NCI-H2227 (cell line): ENCODE data around the gene SPAG7.
"Not testable (repeated sequence)": the region's sequence is repeated elsewhere in the genome, so short reads cannot be mapped to it uniquely, and the experiment has no call there.

Source experiments
- DNase-seq: peaks from one replicate; lab custom pipeline; 2025; ENCODE audit not compliant: unreplicated experiment; lab: John Stamatoyannopoulos, UW

The SPAG7 gene

DNA sequence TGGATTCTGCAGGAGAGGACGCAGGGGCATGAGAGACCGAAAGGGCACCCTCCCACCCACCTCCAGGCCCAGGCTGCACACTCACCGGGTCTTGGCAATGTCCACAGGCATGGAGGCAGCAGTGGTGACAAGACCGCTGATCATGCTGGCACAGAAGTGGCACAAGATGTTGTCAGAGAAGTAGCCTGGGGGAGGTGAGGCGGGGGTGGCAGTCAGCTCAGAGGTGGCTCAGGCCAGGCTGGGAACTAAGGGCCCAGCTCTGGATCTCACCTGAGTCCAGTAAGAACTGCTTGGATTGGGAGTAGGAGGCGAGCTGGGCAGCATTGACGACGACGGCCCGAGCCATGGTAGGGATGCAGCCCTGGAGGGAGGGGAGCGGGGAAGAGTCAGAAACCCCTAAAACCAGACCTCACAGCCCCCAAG lies 29.5 kb downstream of the SPAG7 start:
- DNase-seq, result no peak

DNA sequence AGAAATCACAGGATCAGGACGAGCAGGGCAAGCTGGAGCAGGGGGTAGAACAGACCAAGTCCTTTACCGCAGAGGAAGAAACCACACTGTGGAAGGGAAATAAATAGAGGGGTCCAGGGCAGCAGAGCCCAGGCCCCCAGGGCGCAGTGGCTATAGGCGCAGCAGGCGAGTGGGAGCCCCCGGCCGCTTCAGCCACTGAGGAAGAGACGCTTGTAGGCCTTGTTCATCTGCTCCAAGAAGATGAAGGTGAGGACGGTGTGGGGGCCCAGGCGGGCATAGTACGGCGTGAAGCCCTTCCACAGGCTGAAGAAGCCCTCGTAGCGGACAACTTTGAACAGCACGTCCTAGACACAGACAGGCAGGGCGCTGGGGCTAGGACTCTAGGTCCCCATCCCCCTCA lies 30.1 kb downstream of the SPAG7 start:
- no peak for DNase-seq

- DNase-seq, result no peak
Measured at GRCh38 chr17:4936436-4936835, 31.2 kb downstream of the SPAG7 start.

GRCh38 chr17:4935650-4936049 lies 32.0 kb downstream of the SPAG7 start:
- no peak for DNase-seq

DNA sequence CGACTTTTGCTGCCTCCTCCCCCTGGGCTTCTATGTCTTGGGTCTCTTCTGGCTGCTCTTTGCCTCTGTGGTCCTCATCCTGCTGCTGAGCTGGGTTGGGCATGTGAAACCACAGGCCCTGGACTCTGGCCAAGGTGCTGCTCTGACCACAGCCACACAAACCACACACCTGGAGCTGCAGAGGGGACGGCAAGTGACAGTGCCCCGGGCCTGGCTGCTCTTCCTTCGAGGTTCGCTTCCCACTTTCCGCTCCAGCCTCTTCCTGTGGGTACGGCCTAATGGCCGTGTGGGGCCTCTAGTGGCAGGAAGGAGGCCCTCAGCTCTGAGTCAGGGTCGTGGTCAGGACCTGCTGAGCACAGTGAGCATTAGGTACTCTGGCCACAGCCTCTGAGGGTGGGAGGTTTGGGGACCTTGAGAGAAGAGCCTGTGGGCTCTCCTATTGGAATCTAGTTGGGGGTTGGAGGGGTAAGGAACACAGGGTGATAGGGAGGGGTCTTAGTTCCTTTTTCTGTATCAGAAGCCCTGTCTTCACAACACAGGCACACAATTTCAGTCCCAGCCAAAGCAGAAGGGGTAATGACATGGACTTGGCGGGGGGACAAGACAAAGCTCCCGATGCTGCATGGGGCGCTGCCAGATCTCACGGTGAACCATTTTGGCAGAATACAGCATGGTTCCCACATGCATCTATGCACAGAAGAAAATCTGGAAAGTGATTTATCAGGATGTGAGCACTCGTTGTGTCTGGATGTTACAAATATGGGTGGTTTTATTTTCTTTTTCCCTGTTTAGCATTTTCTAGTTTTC lies 33.2 kb downstream of the SPAG7 start:
- no peak for DNase-seq

DNA sequence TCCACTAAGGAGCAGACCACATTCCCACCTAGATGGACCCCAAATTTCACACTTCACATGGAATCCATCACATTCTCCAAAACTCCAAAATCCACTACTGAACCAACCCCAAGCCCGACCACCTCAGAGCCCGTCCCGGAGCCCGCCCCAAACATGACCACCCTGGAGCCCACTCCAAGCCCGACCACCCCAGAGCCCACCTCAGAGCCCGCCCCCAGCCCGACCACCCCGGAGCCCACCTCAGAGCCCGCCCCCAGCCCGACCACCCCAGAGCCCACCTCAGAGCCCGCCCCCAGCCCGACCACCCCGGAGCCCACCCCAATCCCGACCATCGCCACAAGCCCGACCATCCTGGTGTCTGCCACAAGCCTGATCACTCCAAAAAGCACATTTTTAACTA lies 34.0 kb downstream of the SPAG7 start:
- no peak for DNase-seq

DNA sequence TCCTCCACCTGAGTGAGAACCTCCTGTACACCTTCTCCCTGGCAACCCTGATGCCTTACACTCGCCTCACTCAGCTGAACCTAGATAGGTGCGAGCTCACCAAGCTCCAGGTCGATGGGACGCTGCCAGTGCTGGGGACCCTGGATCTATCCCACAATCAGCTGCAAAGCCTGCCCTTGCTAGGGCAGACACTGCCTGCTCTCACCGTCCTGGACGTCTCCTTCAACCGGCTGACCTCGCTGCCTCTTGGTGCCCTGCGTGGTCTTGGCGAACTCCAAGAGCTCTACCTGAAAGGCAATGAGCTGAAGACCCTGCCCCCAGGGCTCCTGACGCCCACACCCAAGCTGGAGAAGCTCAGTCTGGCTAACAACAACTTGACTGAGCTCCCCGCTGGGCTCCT lies 34.9 kb downstream of the SPAG7 start:
- DNase-seq, result no peak

GRCh38 chr17:4931963-4932362 lies 35.7 kb downstream of the SPAG7 start, which contains the start of gene GP1BA:
Gene GP1BA (plus strand): TSS chr17:4932277. CDS start chr17:4932605, 328 bp downstream.
- DNase-seq, result no peak

- DNase-seq, result no peak
Measured at GRCh38 chr17:4928881-4929280, 38.7 kb downstream of the SPAG7 start.

DNA sequence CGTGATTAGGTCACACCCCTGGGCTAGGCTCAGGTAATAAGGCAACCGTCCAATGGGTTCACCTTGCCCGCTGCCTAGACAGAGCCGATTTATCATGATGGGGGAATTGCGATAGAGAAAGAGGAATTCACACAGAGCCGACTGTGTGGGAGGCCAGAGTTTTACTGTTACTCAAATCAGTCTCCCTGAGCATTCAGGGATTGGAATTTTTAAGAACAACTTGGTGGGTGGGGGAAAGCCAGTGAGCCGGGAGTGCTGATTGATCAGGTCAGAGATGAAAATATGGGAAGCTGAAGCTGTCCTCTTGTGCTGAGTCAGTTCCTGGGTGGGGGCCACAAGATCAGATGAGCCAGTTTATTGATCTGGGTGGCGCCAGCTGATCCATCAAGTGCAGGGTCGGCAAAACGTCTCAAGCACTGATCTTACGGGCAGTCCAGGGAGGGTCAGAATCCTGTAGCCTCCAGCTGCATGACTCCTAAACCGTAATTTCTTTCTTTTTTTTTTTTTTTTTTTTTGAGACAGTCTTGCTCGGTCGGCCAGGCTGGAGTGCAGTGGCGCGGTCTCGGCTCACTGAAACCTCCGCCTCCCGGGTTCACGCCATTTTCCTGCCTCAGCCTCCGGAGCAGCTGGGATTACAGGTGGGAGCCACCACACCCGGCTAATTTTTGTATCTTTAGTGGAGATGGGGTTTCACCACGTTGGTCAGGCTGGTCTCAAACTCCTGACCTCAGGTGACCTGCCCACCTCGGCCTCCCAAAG lies 40.9 kb downstream of the SPAG7 start:
- DNase-seq, result not testable (repeated sequence)

GRCh38 chr17:4921320-4921719 lies 46.3 kb downstream of the SPAG7 start:
- DNase-seq, result no peak

DNA sequence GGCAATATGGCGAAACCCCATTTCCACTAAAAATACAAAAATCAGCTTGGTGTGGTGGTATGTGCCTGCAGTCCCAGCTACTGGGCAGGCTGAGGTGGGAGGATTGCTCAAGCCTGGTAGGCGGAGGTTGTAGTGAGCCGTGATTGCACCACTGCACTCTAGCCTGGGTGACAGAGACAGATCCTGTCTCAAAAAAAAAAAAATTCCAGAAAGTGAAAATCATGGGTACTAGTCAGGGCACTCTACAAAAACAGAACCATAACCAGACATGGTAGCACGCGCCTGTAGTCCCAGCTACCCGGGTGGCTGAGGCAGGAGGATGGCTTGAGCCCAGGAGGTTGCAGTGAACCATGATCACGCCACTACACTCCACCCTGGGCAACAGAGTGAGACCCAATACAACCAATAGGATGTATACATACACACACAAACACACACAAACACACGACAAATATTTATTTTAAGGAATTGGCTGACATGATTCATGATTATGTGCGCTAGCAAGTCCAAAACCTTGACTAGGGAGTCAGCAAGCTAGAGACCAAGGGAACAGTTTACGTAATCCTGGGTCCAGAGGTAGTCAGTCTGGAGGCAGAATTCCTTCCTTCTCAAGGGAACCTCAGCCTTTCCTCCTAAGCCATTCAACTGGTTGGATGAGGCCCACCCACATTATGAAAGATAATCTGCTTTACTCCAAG lies 47.1 kb downstream of the SPAG7 start:
- no peak for DNase-seq

DNA sequence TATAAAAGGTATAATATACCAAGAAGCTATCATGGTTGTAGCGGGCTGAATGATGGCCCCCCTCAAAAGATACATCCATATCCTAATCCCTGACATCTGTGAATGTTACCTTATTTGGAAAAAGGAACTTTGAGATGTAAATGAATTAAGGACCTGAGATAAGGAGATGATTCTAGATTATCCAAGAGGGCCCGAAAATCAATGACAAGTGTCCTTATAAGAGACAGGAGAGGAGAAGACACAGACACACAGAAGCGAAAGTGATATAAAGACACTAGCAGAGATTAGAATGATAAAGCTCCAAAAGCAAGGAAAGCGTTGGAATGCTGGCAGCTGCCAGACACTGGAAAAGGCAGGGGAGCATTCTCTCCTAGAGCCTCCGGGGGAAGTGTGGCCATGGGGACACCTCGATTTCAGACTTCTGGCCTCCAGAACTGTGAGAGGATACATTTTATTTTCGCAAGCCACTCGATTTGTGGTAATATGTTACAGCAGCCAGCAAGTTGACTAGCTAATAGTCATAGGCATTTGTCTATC lies 48.0 kb downstream of the SPAG7 start:
- DNase-seq, result no peak

DNA sequence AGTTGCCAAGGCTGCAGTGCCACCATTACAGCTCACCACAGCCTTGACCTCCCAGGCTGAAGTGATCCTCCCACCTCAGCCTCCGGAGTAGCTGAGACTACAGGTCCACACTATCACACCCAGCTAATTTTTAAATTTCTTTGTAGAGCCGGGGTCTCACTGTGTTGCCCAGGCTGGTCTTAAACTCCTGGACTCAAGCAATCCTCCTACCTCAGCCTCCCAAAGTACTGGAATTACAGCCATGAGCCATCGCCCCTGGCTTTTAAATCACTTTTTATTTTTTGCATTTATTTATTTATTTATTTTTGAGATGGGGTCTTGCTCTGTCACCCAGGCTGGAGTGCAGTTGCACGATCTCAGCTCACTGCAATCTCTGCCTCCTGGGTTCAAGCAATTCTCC lies 53.1 kb downstream of the SPAG7 start:
- not testable (repeated sequence) for DNase-seq

DNA sequence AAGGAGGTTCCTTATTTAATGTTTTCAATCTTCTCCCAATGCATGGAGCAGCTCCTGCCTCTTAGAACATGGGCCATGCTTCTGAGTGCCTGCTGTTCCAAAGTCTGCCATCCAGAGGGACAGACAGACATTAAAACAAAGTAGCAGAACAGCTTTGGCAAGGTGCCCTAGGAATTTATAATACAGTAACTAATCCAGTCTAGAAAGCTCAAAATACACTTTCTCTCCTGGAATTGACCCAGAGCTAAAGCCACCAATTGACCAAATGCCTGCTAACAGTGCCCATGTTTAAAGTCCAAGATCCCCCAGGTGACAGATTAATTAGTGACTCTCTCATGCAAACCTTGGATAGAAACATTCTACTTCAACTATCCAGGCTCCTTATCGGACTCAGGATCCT lies 53.6 kb downstream of the SPAG7 start:
- DNase-seq, result no peak
